HG03097 (cell line): ENCODE data around the gene OR2K2.
"Not testable (repeated sequence)": the region's sequence is repeated elsewhere in the genome, so short reads cannot be mapped to it uniquely, and the experiment has no call there.

ENCODE experiments used
- ATAC-seq: cut with Tn5 transposase; IDR thresholded peaks from one replicate; pipeline ENCODE4 v1.9.1; 2021; ENCODE audit not compliant: unreplicated experiment, low FRiP score

Gene OR2K2

GRCh38 chr9:111330124-111330523 lies at the start of gene OR2K2:
TSS of gene OR2K2 (minus strand) at chr9:111330224. CDS start at chr9:111328433, 1,791 bp downstream.
- no peak for ATAC-seq

DNA sequence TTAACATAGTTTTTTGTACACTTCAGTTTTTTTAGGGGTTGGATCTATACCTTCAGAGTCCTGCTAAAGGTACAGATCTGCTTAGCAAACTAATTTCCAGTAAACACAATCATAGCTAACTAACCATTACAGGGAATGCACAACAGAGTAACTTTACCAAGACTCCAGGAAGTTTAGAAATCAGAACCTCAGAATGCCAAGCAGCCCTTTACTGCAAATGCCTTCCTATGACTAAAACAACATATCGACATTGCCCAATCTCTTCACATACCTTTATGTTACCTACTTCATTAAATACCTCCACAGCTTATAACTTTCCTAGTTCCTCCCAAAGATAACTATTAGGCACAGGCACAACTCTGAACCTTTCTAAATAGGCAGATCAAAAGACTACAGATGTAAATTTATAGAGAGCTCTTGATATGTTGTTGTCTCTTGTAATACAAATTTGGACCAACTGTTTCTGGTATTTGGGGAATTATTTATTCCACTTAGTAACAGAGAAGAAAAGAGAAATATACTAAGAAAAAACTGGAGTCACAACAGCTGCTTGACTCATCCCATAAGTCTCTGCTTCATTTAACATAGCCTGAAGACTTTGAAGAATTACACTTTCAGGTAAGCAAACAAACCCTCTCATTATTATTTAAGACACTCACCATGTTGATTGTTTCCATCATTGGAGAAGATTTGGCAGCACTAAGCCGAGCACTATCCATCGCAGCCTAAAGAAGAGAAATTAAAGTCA lies 46.0 kb upstream of the OR2K2 start:
- ATAC-seq: no peak

DNA sequence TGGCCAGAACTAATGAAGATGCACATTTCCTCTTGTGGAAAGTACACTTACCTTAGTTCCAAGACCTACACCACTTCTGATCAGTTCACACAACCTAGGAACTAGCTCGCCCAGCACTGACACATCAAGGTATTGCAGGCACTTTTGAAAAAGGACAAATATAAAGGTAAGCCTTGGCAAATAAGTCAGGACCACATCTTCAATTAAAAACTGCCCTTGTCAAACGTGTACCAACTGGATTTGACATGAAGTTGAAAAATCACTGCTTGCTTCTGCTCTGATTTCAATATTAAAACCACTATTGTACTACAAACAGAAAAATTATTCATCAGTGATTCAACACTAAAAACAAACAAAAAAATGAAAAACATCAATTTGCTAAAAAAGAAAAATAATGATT lies 45.0 kb upstream of the OR2K2 start:
- ATAC-seq: no peak

GRCh38 chr9:111372297-111372696 lies 42.3 kb upstream of the OR2K2 start:
- ATAC-seq: no peak

GRCh38 chr9:111366978-111367377 lies 37.0 kb upstream of the OR2K2 start:
- ATAC-seq: no peak

DNA sequence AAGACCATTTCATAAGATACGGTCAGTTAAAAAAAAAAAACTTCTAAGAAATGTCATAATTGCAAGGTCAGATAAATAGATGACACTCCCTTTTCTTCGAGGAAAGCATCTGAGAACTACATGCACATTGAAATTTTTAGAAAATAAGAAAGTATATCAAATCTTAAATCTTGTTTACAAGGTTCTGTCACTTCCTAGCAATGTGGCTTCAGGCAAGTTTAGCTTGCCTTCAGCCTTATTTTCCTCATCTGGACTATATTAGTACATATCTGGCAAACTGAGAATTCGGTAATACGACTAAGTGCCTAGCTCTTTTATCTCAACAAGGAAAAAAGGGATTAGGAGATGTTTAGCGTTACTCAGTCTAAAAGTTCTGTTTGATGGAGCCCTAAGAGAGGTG lies 32.5 kb upstream of the OR2K2 start:
- ATAC-seq: no peak

DNA sequence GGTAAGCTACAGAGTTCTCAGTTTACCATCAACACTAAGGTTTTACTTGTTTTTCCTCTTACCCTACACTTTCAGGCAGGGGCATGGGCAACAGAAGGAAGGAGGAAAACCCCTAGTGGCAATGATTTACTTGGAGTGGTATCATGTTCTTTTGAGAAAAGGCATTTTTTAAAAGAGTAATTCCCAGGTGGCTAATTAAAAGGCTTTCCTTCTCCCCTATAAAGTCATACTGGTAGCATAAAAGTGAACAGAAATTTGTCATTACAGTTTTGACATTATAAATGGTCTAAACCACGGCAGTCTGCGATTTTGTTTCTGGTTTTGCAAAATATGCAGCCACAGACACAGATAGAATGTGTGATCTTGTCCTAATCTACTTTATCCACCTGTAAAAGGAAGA lies 30.9 kb upstream of the OR2K2 start:
- no peak for ATAC-seq

GRCh38 chr9:111356481-111357244 lies 26.6 kb upstream of the OR2K2 start:
- ATAC-seq: no peak

DNA sequence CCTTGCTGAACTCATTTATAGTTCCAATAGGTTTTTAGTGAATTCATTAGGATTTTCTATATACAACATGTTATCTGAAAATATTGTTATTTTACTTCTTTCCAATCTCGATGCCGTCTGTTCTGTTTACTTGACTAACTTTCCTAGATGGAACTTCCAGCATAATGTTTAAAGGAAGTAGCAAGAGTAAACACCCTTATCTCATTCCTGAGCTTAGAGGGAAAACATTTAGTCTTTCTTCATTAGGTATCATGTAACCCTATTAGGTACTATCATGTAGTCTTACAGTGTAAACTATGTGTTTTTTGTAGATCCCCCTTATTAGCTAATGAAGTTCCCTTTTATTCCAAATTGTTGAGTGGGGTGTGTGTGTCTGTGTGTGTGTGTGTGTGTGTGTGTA lies 22.5 kb upstream of the OR2K2 start:
- no peak for ATAC-seq

DNA sequence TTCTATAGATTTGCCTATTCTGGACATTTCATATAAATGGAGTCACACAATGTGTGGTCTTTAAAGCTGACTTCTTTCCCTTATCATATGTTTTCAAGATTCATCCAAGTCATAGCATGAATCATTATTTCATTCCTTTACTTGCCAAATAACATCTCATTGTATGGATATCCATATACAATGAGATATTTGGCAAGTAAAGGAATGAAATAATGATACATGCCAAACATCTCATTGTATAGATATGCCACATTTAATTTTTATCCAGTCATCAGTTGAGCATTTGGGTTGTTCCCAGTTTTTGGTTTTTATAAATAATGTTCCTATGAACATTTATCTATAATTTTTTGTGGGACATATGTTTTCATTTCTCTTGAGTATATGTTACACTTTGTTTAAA lies 20.5 kb upstream of the OR2K2 start:
- no peak for ATAC-seq

GRCh38 chr9:111349766-111350165 lies 19.7 kb upstream of the OR2K2 start:
- ATAC-seq: no peak

DNA sequence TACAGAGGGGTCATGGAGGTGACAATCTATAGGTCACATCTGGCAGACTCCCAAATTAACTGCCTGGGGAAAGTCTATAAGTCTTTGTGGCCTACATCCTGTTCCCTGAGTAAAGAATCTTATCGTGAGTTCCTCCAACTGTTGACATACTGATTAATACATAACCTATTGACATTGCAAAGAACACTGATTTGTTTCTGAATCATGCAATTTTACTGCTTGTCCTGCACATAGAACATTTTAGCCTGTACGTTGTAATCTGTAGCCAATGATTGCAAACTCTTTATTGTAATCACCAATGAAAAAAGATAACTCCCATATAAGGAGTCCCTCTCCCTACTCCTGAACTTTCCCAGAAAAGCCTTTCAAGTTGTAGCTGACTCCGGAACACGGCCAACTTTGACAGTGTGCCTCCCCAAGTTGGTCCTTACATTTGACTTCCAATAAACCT lies 18.8 kb upstream of the OR2K2 start:
- ATAC-seq: no peak

DNA sequence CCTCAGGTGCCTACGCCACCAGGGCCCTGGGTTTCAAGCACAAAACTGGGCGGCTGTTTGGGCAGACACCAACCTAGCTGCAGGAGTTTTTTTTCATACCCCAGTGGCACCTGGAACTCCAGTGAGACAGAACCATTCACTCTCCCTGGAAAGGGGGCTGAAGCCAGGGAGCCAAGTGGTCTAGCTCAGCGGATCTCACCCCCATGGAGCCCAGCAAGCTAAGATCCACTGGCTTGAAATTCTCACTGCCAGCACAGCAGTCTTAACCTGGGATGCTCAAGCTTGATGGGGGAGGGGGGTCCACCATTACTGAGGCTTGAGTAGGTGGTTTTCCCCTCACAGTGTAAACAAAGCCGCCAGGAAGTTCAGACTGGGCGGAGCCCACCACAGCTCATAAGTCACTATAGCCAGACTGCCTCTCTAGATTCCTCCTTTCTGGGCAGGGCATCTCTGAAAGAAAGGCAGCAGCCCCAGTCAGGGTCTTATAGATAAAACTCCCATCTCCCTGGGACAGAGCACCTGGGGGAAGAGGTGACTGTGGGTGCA lies 4.4 kb upstream of the OR2K2 start:
- not testable (repeated sequence) for ATAC-seq

GRCh38 chr9:111320631-111321030 lies 9.4 kb downstream of the OR2K2 start:
- ATAC-seq: no peak

GRCh38 chr9:111316796-111317195 lies 13.2 kb downstream of the OR2K2 start:
- no peak for ATAC-seq

GRCh38 chr9:111305914-111306313 lies 24.1 kb downstream of the OR2K2 start:
- no peak for ATAC-seq

DNA sequence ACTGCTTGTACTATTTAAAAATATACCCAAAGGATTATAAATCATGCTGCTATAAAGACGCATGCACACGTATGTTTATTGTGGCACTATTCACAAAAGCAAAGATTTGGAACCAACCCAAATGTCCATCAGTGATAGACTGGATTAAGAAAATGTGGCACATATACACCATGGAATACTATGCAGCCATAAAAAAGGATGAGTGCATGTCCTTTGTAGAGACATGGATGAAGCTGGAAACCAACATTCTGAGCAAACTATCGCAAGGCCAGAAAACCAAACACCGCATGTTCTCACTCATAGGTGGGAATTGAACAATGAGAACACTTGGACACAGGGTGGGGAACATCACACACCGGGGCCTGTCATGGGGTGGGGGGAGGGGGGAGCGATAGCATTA lies 26.0 kb downstream of the OR2K2 start:
- not testable (repeated sequence) for ATAC-seq

DNA sequence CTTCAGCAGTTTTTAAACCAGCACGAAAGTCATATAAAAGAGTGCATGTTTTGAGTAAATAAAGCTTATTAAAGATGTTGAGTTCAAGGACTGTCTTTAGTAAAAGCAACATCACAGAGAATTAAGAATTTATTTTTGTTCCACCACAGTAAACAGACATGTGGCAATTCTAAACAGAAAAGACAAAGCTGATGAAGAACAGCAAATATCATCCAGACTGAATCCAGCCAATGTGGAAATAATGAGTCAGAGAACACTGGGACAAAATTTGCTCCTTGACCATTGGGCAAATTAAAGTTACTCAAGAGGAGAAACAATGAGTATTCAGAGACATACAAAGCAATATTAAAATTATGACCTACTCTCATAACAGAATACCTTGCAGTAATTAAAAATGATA lies 28.8 kb downstream of the OR2K2 start:
- no peak for ATAC-seq

- ATAC-seq: no peak
Measured at GRCh38 chr9:111300140-111300735, 29.8 kb downstream of the OR2K2 start.

DNA sequence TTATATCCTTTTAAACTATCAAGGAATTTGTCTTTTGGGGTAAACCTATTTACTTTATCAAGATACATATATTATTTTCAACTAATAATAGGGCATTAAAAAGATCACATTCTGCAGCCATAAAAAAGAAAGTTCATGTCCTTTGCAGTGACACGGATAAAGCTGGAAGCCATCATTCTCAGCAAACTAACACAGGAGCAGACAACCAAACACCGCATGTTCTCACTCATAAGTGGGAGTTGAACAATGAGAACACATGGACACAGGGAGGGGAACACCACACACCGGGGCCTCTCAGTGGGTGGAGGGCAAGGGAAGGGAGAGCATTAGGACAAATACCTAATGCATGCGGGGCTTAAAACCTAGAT lies 30.4 kb downstream of the OR2K2 start:
- ATAC-seq: not testable (repeated sequence)
